K562 (cell line): Measurements from ENCODE around the gene SP4. TPM values are rescaled to one million over a fixed set of nuclear protein-coding genes. Genes with fewer than 3 reads are reported as not detected.

Experiments used
- ATAC-seq: fragments of 200-7000 bp; cut with Tn5 transposase; 3 replicates; pipeline ENCODE4 v1.9.1; 2020; ENCODE audit warnings: moderate library complexity
- BruUV-seq: library from RNA; stranded (reverse); fragments of 400-500 nt; replicated peaks from 2 replicates; lab custom pipeline; 2021; lab: Mats Ljungman, UMichigan
- CTCF ChIA-PET: fragments of 300-600 bp; formaldehyde crosslinking; extraction: SDS; loops from one replicate; lab custom pipeline; 2021; ENCODE audit warnings: low intra/inter-chr PET ratio; lab: Yijun Ruan, JAX
- POLR2A ChIA-PET: fragments of 300-600, 350-650 bp; sonication (Branson Sonifier 250); formaldehyde crosslinking; extraction: SDS; loops from one replicate; lab custom pipeline; 2021; ENCODE audit warnings: antibody characterized with exemption, inconsistent platforms; lab: Yijun Ruan, JAX
- DNase-seq, 4 experiments: peaks; one replicate each; pipeline versions ENCODE4 v3.0.0 to v3.0.0-alpha.2; 2011 to 2018; ENCODE audit warnings: low spot score in 3 of 4, mixed read lengths in 3 of 4; ENCODE audit errors: extremely low read depth in 1 of 4
- FAIRE-seq: peaks from 2 replicates; lab custom pipeline; 2011; peaks lifted over from hg19 to GRCh38; lab: Jason Lieb, UNC
- H2AFZ ChIP-seq: 2 replicates; pipeline ENCODE4 v1.6.0; 2011; ENCODE audit warnings: low read depth, low read length, control low read depth, inconsistent platforms
- H3K27ac ChIP-seq: fragments of 200-600 bp; 3 replicates; pipeline ENCODE4 v1.8.0; 2011; ENCODE audit warnings: low read depth, mild to moderate bottlenecking, control low read depth, inconsistent platforms, low read length, moderate library complexity, mixed read lengths; ENCODE audit errors: extremely low read depth
- H3K27me3 ChIP-seq, 2 experiments: fragments of 300-600 bp in 1 of 2; 2 replicates in 1 of 2; 3 replicates in 1 of 2; pipeline versions ENCODE4 v1.6.0 to v1.8.0; 2011; ENCODE audit warnings: inconsistent platforms in 2 of 2, low read length in 2 of 2, mild to moderate bottlenecking in 1 of 2, mixed read lengths in 1 of 2, moderate library complexity in 1 of 2; ENCODE audit not compliant: control insufficient read depth in 2 of 2, insufficient read depth in 2 of 2
- H3K36me3 ChIP-seq: fragments of 300-600 bp; 3 replicates; pipeline ENCODE4 v1.8.0; 2011; ENCODE audit warnings: mild to moderate bottlenecking, low read length, inconsistent platforms; ENCODE audit not compliant: control insufficient read depth, insufficient read depth
- H3K4me1 ChIP-seq, 2 experiments: fragments of 200-600 bp in 1 of 2; replicated peaks in 1 of 2; 2 replicates in 1 of 2; 3 replicates in 1 of 2; pipeline versions ENCODE4 v1.5.1 to v1.8.0; 2011; ENCODE audit warnings: inconsistent platforms in 2 of 2, low read length in 2 of 2, mild to moderate bottlenecking in 1 of 2, mixed read lengths in 1 of 2, moderate library complexity in 1 of 2; ENCODE audit not compliant: control insufficient read depth in 2 of 2, insufficient read depth in 2 of 2
- H3K4me2 ChIP-seq: 2 replicates; pipeline ENCODE4 v1.6.1; 2011; ENCODE audit warnings: low read length, control low read depth, inconsistent platforms, mixed read lengths; ENCODE audit not compliant: insufficient read depth
- H3K4me3 ChIP-seq: fragments of 200-600 bp; sonication (generic), shearing (Covaris generic); 2 replicates; pipeline ENCODE4 v1.5.1; 2016; ENCODE audit warnings: control low read depth, inconsistent platforms
- H3K79me2 ChIP-seq: fragments of 200-600 bp; 3 replicates; pipeline ENCODE4 v1.8.0; 2011; ENCODE audit warnings: low read length, inconsistent platforms; ENCODE audit not compliant: control insufficient read depth, insufficient read depth
- H3K9ac ChIP-seq, 2 experiments: 2 replicates each; pipeline versions ENCODE4 v1.6.0 to v1.6.1; 2011; ENCODE audit warnings: low read depth in 2 of 2, low read length in 2 of 2, control low read depth in 1 of 2, inconsistent platforms in 1 of 2, mild to moderate bottlenecking in 1 of 2, mixed read lengths in 1 of 2; ENCODE audit not compliant: insufficient read depth in 1 of 2
- H3K9me1 ChIP-seq: one replicate; pipeline ENCODE4 v1.6.0; 2011; ENCODE audit warnings: inconsistent platforms, mild to moderate bottlenecking, low read length, moderate library complexity; ENCODE audit not compliant: control insufficient read depth, insufficient read depth
- H3K9me3 ChIP-seq: replicated peaks from 2 replicates; pipeline ENCODE4 v1.5.1; 2011; ENCODE audit warnings: low read depth, low read length, inconsistent platforms; ENCODE audit not compliant: control insufficient read depth, insufficient read depth
- H4K20me1 ChIP-seq: replicated peaks from 2 replicates; pipeline ENCODE4 v1.6.1; 2011; ENCODE audit warnings: low read length, inconsistent platforms, mixed read lengths; ENCODE audit not compliant: control insufficient read depth, insufficient read depth
- BHLHE40 ChIP-seq: IDR thresholded peaks from 2 replicates; pipeline ENCODE4 v1.6.1; 2011; ENCODE audit warnings: low read length, improper control_type of control experiment
- BRF1 ChIP-seq: IDR thresholded peaks from 3 replicates; pipeline ENCODE4 v1.6.1; 2011; ENCODE audit warnings: borderline replicate concordance, mild to moderate bottlenecking; ENCODE audit not compliant: insufficient read length; ENCODE audit errors: extremely low read depth
- CC2D1A ChIP-seq: fragments of 450-650 bp; IDR thresholded peaks from 2 replicates; pipeline ENCODE4 v1.6.1; 2017; ENCODE audit warnings: mild to moderate bottlenecking
- IRF2 ChIP-seq: sonication (generic); formaldehyde crosslinking; IDR thresholded peaks from 2 replicates; pipeline ENCODE4 v1.8.1; 2022; ENCODE audit warnings: mild to moderate bottlenecking, missing genetic modification reagents
- MCM3 ChIP-seq: fragments of 450-650 bp; IDR thresholded peaks from 2 replicates; pipeline ENCODE4 v1.6.1; 2016
- NBN ChIP-seq: fragments of 450-650 bp; IDR thresholded peaks from 2 replicates; pipeline ENCODE4 v1.6.1; 2016; ENCODE audit warnings: low read depth, mild to moderate bottlenecking
- SMAD4 ChIP-seq: fragments of 250-450 bp; sonication (Bioruptor Pico); conservative IDR thresholded peaks from 2 replicates; pipeline ENCODE4 v1.8.0; 2021; ENCODE audit warnings: inconsistent platforms, mild to moderate bottlenecking, moderate library complexity
- SMARCC2 ChIP-seq: fragments of 450-650 bp; IDR thresholded peaks from 2 replicates; pipeline ENCODE4 v1.6.1; 2017; ENCODE audit warnings: antibody characterized with exemption, moderate library complexity, mild to moderate bottlenecking, low read depth
- ZBTB33 ChIP-seq: sonication (generic); formaldehyde crosslinking; IDR thresholded peaks from 2 replicates; pipeline ENCODE4 v1.8.1; 2023; ENCODE audit warnings: mild to moderate bottlenecking, missing genetic modification reagents
- ZNF253 ChIP-seq: fragments of 250-450 bp; sonication (Bioruptor Pico); conservative IDR thresholded peaks from 2 replicates; pipeline ENCODE4 v1.6.1; 2021; ENCODE audit warnings: mild to moderate bottlenecking
- ZNF274 ChIP-seq: IDR thresholded peaks from 2 replicates; pipeline ENCODE4 v1.6.1; 2011; ENCODE audit warnings: low read depth, mild to moderate bottlenecking, low read length, moderate library complexity, borderline replicate concordance
- WGBS: fragments of 100-300 bp; shearing (Covaris generic); methylation state at CpG from one replicate; pipeline ENCODE4 v1.1.6; 2016; ENCODE audit warnings: low coverage, mixed read lengths; ENCODE audit not compliant: insufficient coverage; ENCODE audit errors: missing lambda C conversion rate; 5-methylcytosine and 5-hydroxymethylcytosine counted together
- in situ Hi-C: fragments of 300-500 bp; cut with MboI; formaldehyde crosslinking; loops from 4 replicates; pipeline ENCODE4 v1.15.0; 2018; ENCODE audit warnings: inconsistent platforms, mixed read lengths
- intact Hi-C: fragments of 100-400 bp; cut with micrococcal nuclease; formaldehyde crosslinking; loops from 2 replicates; pipeline ENCODE4 v1.14.2; 2022
- polyA plus RNA-seq, 8 experiments: library from polyadenylated mRNA; depleted of rRNA in 4 of 8; stranded (reverse) in 5 of 8; unstranded in 3 of 8; fragments of >200 nt; fragmentation: Nextera tagmentation in 2 of 8; fragmentation: Illumina TruSeq in 1 of 8; extraction: Ambion mirVana in 2 of 8; extraction: Trizol in 1 of 8; gene quantifications; 2 replicates each; pipeline versions ENCODE4 v1.2.1 to v1.2.3, GENCODE V29; 2011 to 2014; ENCODE audit warnings: inconsistent platforms in 1 of 8, missing spikeins in 1 of 8
- total RNA-seq, 7 experiments: library from RNA; depleted of rRNA in 6 of 7; stranded (reverse); fragments of >200 nt in 6 of 7; fragmentation: Illumina TruSeq in 2 of 7; extraction: Trizol in 2 of 7; gene quantifications; 2 replicates each; pipeline versions ENCODE4 v1.2.1 to v1.2.3, GENCODE V29; 2011 to 2021; ENCODE audit warnings: low replicate concordance in 1 of 7
- TF ChIP-seq, protein P1 (sequence below), 2 experiments: fragments of 450-650 bp; IDR thresholded peaks; 2 replicates each; pipeline ENCODE4 v1.6.1; 2018; ENCODE audit warnings: mild to moderate bottlenecking in 2 of 2, low read depth in 1 of 2; ENCODE audit not compliant: partially characterized antibody in 2 of 2
- TF ChIP-seq, protein P2 (sequence below): fragments of 450-650 bp; formaldehyde crosslinking; IDR thresholded peaks from 2 replicates; pipeline ENCODE4 v1.4.0; 2022; ENCODE audit warnings: missing genetic modification characterization

SP4 gene
- total and polyA plus RNA-seq, 9 of the 15 experiments (the other 6 are each of a cell fraction or from before 2014, with no cell fraction given), result 2.4 to 9.4 (median 4.5) TPM

DNA sequence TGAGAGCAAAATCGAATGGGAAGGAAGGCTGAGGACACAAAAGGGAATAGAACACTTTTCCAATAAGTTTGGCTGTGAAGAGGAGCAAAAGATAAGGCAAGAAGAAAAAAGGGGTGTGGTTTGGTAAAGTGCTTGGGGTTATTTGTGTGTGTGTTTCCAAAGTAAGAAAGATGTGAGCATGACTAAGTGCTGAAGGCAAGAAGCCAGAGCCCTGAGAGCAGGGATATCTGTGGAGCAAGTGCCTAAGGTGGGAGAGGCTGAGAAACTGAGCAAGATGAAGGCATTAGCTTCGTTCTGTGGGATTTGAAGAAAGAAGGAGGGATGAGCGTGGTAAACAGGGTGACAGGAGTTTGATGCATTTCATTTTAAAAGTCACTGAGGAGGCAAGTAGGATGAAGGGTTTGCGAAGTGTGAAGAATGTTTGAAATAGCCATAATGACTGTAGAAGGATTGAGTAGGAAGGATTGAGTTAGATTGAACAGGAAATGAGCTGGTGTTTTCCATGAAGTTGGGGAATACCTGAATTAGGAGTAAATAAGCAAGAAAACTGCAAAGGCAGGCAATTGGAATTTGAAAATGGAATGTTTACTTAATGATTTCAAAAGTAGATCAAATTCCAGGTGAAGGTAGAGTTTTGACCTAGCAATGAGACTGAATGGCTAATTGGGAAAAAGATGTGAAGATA lies 19.9 kb upstream of the SP4 start:
- Histone ChIP-seq H3K79me2 (no peaks in the 10 kb centered on the region), H3K9me3 (no peaks in the 10 kb centered on the region), H3K27me3 (peaks cover 0 to 11% of the 10 kb centered on the region in 2 experiments; a peak in 2 of 5 replicates), H3K36me3 (no peaks in the 10 kb centered on the region), H3K9ac (no peak overlapping the region), H3K4me3 (no peak overlapping the region), H2AFZ (0 out of 2 replicates have a peak overlapping the region, but pooled peaks have one; percentile 21), H3K9me1 (no peaks in the 10 kb centered on the region), H3K27ac (no peak overlapping the region), H3K4me2 (no peak overlapping the region), H3K4me1 (peaks cover 0 to 7% of the 10 kb centered on the region in 2 experiments; a peak in 1 of 5 replicates), H4K20me1 (no peaks in the 10 kb centered on the region)
- in situ Hi-C loops (no loop called here), intact Hi-C loops (no loop called here)
- ATAC-seq, result peak; percentile 37; the same call in 2 of the 3 replicates
- WGBS, result 8% methylated on average over 4 of the region's 4 CpGs
- CTCF ChIA-PET, result no interaction called here
- no peak for DNase-seq
- POLR2A ChIA-PET, result interaction anchor here (0.7 to 1.4 kb wide), 2 partner anchors 9 to 1527 kb away, joined by 3 read pairs; no protein-coding TSS in a partner anchor
- no peak for FAIRE-seq
- no TSS peak for BruUV-seq
- TF ChIP-seq IRF2 (CRISPR knock-in tag) (no peak), CC2D1A (no peak), MCM3 (no peak), ZNF274 (no peak), BHLHE40 (no peak), ZBTB33 (CRISPR knock-in tag) (no peak), BRF1 (no peak), NBN (no peak), SMAD4 (CRISPR knock-in tag) (no peak), SMARCC2 (no peak), ZNF253 (no peak)
- TF ChIP-seq, protein P1, sequence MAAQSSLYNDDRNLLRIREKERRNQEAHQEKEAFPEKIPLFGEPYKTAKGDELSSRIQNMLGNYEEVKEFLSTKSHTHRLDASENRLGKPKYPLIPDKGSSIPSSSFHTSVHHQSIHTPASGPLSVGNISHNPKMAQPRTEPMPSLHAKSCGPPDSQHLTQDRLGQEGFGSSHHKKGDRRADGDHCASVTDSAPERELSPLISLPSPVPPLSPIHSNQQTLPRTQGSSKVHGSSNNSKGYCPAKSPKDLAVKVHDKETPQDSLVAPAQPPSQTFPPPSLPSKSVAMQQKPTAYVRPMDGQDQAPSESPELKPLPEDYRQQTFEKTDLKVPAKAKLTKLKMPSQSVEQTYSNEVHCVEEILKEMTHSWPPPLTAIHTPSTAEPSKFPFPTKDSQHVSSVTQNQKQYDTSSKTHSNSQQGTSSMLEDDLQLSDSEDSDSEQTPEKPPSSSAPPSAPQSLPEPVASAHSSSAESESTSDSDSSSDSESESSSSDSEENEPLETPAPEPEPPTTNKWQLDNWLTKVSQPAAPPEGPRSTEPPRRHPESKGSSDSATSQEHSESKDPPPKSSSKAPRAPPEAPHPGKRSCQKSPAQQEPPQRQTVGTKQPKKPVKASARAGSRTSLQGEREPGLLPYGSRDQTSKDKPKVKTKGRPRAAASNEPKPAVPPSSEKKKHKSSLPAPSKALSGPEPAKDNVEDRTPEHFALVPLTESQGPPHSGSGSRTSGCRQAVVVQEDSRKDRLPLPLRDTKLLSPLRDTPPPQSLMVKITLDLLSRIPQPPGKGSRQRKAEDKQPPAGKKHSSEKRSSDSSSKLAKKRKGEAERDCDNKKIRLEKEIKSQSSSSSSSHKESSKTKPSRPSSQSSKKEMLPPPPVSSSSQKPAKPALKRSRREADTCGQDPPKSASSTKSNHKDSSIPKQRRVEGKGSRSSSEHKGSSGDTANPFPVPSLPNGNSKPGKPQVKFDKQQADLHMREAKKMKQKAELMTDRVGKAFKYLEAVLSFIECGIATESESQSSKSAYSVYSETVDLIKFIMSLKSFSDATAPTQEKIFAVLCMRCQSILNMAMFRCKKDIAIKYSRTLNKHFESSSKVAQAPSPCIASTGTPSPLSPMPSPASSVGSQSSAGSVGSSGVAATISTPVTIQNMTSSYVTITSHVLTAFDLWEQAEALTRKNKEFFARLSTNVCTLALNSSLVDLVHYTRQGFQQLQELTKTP (IDR thresholded peaks at IDR 0.05; ENCODE audit: low read depth in 1 of 2, partially characterized antibody in 2 of 2), result no peak
- TF ChIP-seq, protein P2, sequence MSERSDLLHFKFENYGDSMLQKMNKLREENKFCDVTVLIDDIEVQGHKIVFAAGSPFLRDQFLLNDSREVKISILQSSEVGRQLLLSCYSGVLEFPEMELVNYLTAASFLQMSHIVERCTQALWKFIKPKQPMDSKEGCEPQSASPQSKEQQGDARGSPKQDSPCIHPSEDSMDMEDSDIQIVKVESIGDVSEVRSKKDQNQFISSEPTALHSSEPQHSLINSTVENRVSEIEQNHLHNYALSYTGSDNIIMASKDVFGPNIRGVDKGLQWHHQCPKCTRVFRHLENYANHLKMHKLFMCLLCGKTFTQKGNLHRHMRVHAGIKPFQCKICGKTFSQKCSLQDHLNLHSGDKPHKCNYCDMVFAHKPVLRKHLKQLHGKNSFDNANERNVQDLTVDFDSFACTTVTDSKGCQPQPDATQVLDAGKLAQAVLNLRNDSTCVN (CRISPR knock-in tag), result no peak
